ENCODE data around the gene GIMAP4. TPM values are rescaled to one million over a fixed set of nuclear protein-coding genes. Genes with fewer than 3 reads are reported as not detected.

The GIMAP4 gene
- total RNA-seq, 2 donors from 2014 or later: 22.3 to 23.5 TPM

DNA sequence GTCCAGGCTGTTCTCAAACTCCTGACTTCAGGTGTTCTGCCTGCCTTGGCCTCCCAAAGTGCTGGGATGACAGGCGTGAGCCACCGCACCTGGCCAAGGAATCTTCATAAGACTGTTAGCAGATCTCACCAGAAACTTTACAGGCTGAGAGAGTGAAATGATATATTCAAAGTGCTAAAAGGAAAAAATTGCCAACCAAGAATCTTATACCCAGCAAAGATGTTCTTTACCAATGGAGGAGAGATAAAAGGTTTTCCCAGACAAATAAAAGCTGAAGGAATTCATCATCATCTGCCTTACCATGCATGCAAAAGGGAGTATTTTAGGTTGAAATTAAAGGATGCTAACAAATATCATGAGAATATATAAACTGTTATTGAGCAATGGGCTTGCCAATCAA lies 28.9 kb upstream of the GIMAP4 start:
- no peaks in the 10 kb centered on the region for H3K27me3 ChIP-seq
- H3K36me3 ChIP-seq: no peaks in the 10 kb centered on the region
- DNase-seq (ENCODE audit: low spot score): no peak
- no peak for TF ChIP-seq CTCF (IDR thresholded peaks at IDR 0.05)
- H3K9me3 ChIP-seq: peaks cover 0 to 28% of the 10 kb centered on the region in 2 donors
- H3K4me1 ChIP-seq: no peaks in the 10 kb centered on the region
- no peak overlapping the region for H3K27ac ChIP-seq
- H3K4me3 ChIP-seq: no peak overlapping the region

DNA sequence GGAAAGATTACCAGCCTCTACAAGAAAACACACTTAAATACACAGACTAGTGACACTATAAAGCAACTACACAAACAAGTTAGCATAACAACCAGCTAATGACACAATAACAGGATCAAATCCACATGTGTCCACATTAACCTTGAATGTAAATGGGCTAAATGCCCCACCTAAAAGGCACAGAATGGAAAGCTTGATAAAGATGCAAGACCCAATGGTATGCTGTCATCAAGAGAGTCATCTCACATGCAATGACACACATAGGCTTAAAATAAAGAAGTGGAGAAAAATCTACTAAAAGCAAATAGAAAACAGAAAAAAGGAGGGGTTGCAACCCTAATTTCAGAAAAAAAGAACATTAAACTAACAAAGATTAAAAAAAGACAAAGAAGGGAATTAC lies 14.0 kb upstream of the GIMAP4 start:
- no peak for DNase-seq (ENCODE audit: low spot score)
- no peak for TF ChIP-seq CTCF (IDR thresholded peaks at IDR 0.05)
- Histone ChIP-seq H3K27me3 (no peaks in the 10 kb centered on the region), H3K9me3 (peaks cover 0 to 14% of the 10 kb centered on the region in 2 donors), H3K27ac (no peak overlapping the region), H3K36me3 (no peaks in the 10 kb centered on the region), H3K4me3 (no peak overlapping the region), H3K4me1 (no peaks in the 10 kb centered on the region)

- Histone ChIP-seq H3K4me3 (no peak overlapping the region), H3K27ac (peak overlapping the region in 1 of 2 donors; percentile 58)
These were observed 10.6 kb upstream of the GIMAP4 start for GRCh38 chr7:150556521-150557138.

DNA sequence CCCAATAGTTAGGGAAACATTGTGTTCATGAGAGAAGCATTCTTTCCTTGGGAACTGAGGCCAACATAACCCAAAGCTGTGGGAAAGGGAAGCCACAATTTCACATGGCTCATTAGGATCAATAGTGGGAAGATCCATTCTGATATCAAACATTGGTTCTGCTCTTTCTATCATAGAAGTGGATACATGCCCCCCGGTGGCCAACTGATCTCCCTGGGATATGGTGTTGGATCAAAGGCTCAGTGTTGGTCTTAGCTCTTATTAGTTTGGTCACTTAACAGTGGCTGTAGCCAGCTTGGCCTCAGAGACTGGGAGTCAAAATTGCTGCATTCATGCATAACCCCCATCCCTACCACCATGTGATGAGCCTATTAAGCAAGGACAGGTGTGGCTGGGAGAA lies 6.7 kb upstream of the GIMAP4 start:
- H3K9me3 ChIP-seq: peaks cover 7 to 13% of the 10 kb centered on the region in 2 donors
- no peak for TF ChIP-seq CTCF (IDR thresholded peaks at IDR 0.05)
- H3K36me3 ChIP-seq: no peaks in the 10 kb centered on the region
- H3K27me3 ChIP-seq: no peaks in the 10 kb centered on the region
- DNase-seq (ENCODE audit: low spot score): no peak
- H3K4me1 ChIP-seq: no peaks in the 10 kb centered on the region
- H3K4me3 ChIP-seq: no peak overlapping the region
- no peak overlapping the region for H3K27ac ChIP-seq

More at GRCh38 chr7:150556521-150557138, 10.6 kb upstream of the GIMAP4 start:
- no peak for TF ChIP-seq CTCF (IDR thresholded peaks at IDR 0.05)
- H3K4me1 ChIP-seq: no peaks in the 10 kb centered on the region
- H3K27me3 ChIP-seq: no peaks in the 10 kb centered on the region
- peaks cover 7 to 13% of the 10 kb centered on the region in 2 donors for H3K9me3 ChIP-seq
- no peaks in the 10 kb centered on the region for H3K36me3 ChIP-seq
- no peak for DNase-seq (ENCODE audit: low spot score)

GRCh38 chr7:150562919-150563318 lies 4.3 kb upstream of the GIMAP4 start:
- DNase-seq (ENCODE audit: low spot score): no peak
- no peak for TF ChIP-seq CTCF (IDR thresholded peaks at IDR 0.05)
- Histone ChIP-seq H3K27ac (no peak overlapping the region), H3K9me3 (peaks cover 7 to 13% of the 10 kb centered on the region in 2 donors), H3K27me3 (no peaks in the 10 kb centered on the region), H3K36me3 (no peaks in the 10 kb centered on the region), H3K4me3 (no peak overlapping the region), H3K4me1 (no peaks in the 10 kb centered on the region)

- no peaks in the 10 kb centered on the region for H3K27me3 ChIP-seq
These were observed 3.2 kb upstream of the GIMAP4 start for GRCh38 chr7:150564006-150564405.

More at GRCh38 chr7:150564006-150564405, 3.2 kb upstream of the GIMAP4 start:
- H3K4me1 ChIP-seq: no peaks in the 10 kb centered on the region
- DNase-seq (ENCODE audit: low spot score): no peak
- H3K4me3 ChIP-seq: no peak overlapping the region
- H3K9me3 ChIP-seq: peaks cover 7 to 13% of the 10 kb centered on the region in 2 donors
- TF ChIP-seq CTCF (IDR thresholded peaks at IDR 0.05): no peak
- H3K36me3 ChIP-seq: no peaks in the 10 kb centered on the region
- H3K27ac ChIP-seq: no peak overlapping the region
